Adrenal gland (tissue), 5 donors: Measurements from ENCODE around the gene TEX264.
"Not testable (repeated sequence)": the region's sequence is repeated elsewhere in the genome, so short reads cannot be mapped to it uniquely, and the experiment has no call there.

Experiments
- POLR2A ChIP-seq, 2 donors: fragments of 450-650 bp; IDR thresholded peaks; one replicate each; pipeline ENCODE4 v1.6.1; 2017; ENCODE audit warnings: antibody characterized with exemption in 2 of 2, mild to moderate bottlenecking in 2 of 2, moderate library complexity in 1 of 2
- TF ChIP-seq, protein P1 (sequence below), 6 experiments: fragments of 450-650 bp in 4 of 6; fragments of 200-600 bp in 2 of 6; sonication (generic) in 1 of 6; IDR thresholded peaks; 1 replicate in 5 of 6; 2 replicates in 1 of 6; pipeline versions ENCODE4 v1.5.1 to v1.8.0; 2016 to 2021; ENCODE audit warnings: antibody characterized with exemption in 6 of 6, mild to moderate bottlenecking in 2 of 6, moderate library complexity in 1 of 6
- donor health status: DM: no; HTN: no; CAD: no.

DNA sequence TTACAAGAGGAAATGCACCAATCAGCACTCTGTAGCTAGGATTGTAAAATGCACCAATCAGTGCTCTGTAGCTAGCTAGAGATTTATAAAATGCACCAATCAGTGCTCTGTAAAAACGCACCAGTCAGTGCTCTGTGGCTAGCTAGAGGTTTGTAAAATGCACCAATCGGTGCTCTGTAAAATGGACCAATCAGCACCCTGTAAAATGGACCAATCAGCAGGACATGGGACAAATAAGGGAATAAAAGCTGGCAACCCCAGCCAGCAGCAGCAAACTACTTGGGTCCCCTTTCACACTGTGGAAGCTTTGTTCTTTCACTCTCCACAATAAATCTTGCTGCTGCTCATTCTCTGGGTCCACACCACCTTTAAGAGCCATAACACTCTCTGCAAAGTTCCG is 71.3 kb downstream of the TEX264 start:
- TF ChIP-seq POLR2A (IDR thresholded peaks at IDR 0.05) = not testable (repeated sequence)
- TF ChIP-seq, protein P1, sequence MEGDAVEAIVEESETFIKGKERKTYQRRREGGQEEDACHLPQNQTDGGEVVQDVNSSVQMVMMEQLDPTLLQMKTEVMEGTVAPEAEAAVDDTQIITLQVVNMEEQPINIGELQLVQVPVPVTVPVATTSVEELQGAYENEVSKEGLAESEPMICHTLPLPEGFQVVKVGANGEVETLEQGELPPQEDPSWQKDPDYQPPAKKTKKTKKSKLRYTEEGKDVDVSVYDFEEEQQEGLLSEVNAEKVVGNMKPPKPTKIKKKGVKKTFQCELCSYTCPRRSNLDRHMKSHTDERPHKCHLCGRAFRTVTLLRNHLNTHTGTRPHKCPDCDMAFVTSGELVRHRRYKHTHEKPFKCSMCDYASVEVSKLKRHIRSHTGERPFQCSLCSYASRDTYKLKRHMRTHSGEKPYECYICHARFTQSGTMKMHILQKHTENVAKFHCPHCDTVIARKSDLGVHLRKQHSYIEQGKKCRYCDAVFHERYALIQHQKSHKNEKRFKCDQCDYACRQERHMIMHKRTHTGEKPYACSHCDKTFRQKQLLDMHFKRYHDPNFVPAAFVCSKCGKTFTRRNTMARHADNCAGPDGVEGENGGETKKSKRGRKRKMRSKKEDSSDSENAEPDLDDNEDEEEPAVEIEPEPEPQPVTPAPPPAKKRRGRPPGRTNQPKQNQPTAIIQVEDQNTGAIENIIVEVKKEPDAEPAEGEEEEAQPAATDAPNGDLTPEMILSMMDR (IDR thresholded peaks at IDR 0.05) = not testable (repeated sequence)
